GM18499 (cell line): Measurements from ENCODE around the gene CLIC4.
A peak's percentile ranks its signal among the peaks of the same experiment; 100 is the strongest.
"Not testable (repeated sequence)": the region's sequence is repeated elsewhere in the genome, so short reads cannot be mapped to it uniquely, and the experiment has no call there.

Source experiments
- ATAC-seq: cut with Tn5 transposase; IDR thresholded peaks from one replicate; pipeline ENCODE4 v1.9.1; 2021; ENCODE audit warnings: moderate number of reproducible peaks; ENCODE audit not compliant: insufficient read depth, unreplicated experiment

Gene CLIC4

GRCh38 chr1:24803220-24803619, 58.0 kb downstream of the CLIC4 start:
- ATAC-seq: no peak

GRCh38 chr1:24803987-24804530, 58.8 kb downstream of the CLIC4 start:
- no peak for ATAC-seq

GRCh38 chr1:24805534-24806301, 60.5 kb downstream of the CLIC4 start:
- no peak for ATAC-seq

GRCh38 chr1:24806588-24806987, 61.3 kb downstream of the CLIC4 start:
- no peak for ATAC-seq

GRCh38 chr1:24811494-24811893, 66.2 kb downstream of the CLIC4 start:
- not testable (repeated sequence) for ATAC-seq

- ATAC-seq: not testable (repeated sequence)
These were observed 75.0 kb downstream of the CLIC4 start for GRCh38 chr1:24820221-24820620.

- ATAC-seq: no peak
These were observed 77.6 kb downstream of the CLIC4 start for GRCh38 chr1:24822887-24823286.

- not testable (repeated sequence) for ATAC-seq
These were observed 78.2 kb downstream of the CLIC4 start for GRCh38 chr1:24823486-24823885.

- ATAC-seq: no peak
These were observed 79.9 kb downstream of the CLIC4 start for GRCh38 chr1:24825174-24825573.

GRCh38 chr1:24826510-24826909, 81.3 kb downstream of the CLIC4 start:
- no peak for ATAC-seq

- no peak for ATAC-seq
These were observed 82.3 kb downstream of the CLIC4 start for GRCh38 chr1:24827379-24828135.

- no peak for ATAC-seq
These were observed 83.1 kb downstream of the CLIC4 start for GRCh38 chr1:24828183-24828886.

- ATAC-seq: no peak
These were observed 83.6 kb downstream of the CLIC4 start for GRCh38 chr1:24828887-24829192.

- no peak for ATAC-seq
These were observed 85.5 kb downstream of the CLIC4 start for GRCh38 chr1:24830680-24831272.

GRCh38 chr1:24841593-24841992, 96.3 kb downstream of the CLIC4 start:
- ATAC-seq: no peak

GRCh38 chr1:24846671-24847070, 101.4 kb downstream of the CLIC4 start:
- no peak for ATAC-seq

- peak; percentile 67 for ATAC-seq
These were observed 103.0 kb downstream of the CLIC4 start for GRCh38 chr1:24847995-24848881.

- ATAC-seq: no peak
These were observed 104.5 kb downstream of the CLIC4 start for GRCh38 chr1:24849672-24850295.

GRCh38 chr1:24850328-24850920, 105.2 kb downstream of the CLIC4 start:
- ATAC-seq: no peak
